COLO668 (cell line): Measurements from ENCODE around the gene METTL9.
"Not testable (repeated sequence)": the region's sequence is repeated elsewhere in the genome, so short reads cannot be mapped to it uniquely, and the experiment has no call there.

Source experiments
- DNase-seq: peaks from one replicate; lab custom pipeline; 2025; ENCODE audit not compliant: unreplicated experiment; lab: John Stamatoyannopoulos, UW

The METTL9 gene

GRCh38 chr16:21573506-21573905 is 25.9 kb upstream of the METTL9 start:
- DNase-seq: not testable (repeated sequence)

- no peak for DNase-seq
Measured at GRCh38 chr16:21574372-21574771, 25.0 kb upstream of the METTL9 start.

GRCh38 chr16:21576323-21576722 is 23.1 kb upstream of the METTL9 start:
- not testable (repeated sequence) for DNase-seq

- DNase-seq: not testable (repeated sequence)
Measured at GRCh38 chr16:21577487-21577886, 21.9 kb upstream of the METTL9 start.

- not testable (repeated sequence) for DNase-seq
Measured at GRCh38 chr16:21578311-21578710, 21.1 kb upstream of the METTL9 start.

GRCh38 chr16:21580131-21580530 is 19.2 kb upstream of the METTL9 start:
- DNase-seq: not testable (repeated sequence)

GRCh38 chr16:21580807-21581206 is 18.6 kb upstream of the METTL9 start:
- no peak for DNase-seq

- no peak for DNase-seq
Measured at GRCh38 chr16:21584817-21585216, 14.6 kb upstream of the METTL9 start.

- DNase-seq: not testable (repeated sequence)
Measured at GRCh38 chr16:21588593-21588992, 10.8 kb upstream of the METTL9 start.

GRCh38 chr16:21589551-21589950 is 9.8 kb upstream of the METTL9 start:
- DNase-seq: no peak

- no peak for DNase-seq
Measured at GRCh38 chr16:21590287-21590686, 9.1 kb upstream of the METTL9 start.

GRCh38 chr16:21590796-21591195 is 8.6 kb upstream of the METTL9 start:
- DNase-seq: no peak

- no peak for DNase-seq
Measured at GRCh38 chr16:21592191-21592590, 7.2 kb upstream of the METTL9 start.

- no peak for DNase-seq
Measured at GRCh38 chr16:21593530-21594289, 5.7 kb upstream of the METTL9 start.

GRCh38 chr16:21597561-21598030 is 1.8 kb upstream of the METTL9 start:
- no peak for DNase-seq

GRCh38 chr16:21598206-21598605 is 1.2 kb upstream of the METTL9 start:
- no peak for DNase-seq

- peak; percentile 13 for DNase-seq
Measured at GRCh38 chr16:21598701-21599121, 666 bp upstream of the METTL9 start.

GRCh38 chr16:21600031-21600773 is 825 bp downstream of the METTL9 start:
- peak; percentile 66 for DNase-seq

- DNase-seq: no peak
Measured at GRCh38 chr16:21602785-21603184, 3.4 kb downstream of the METTL9 start.

GRCh38 chr16:21603928-21604327 is 4.6 kb downstream of the METTL9 start:
- no peak for DNase-seq

GRCh38 chr16:21605848-21606247 is 6.5 kb downstream of the METTL9 start:
- DNase-seq: not testable (repeated sequence)
